ENCODE results near the gene ERRFI1.
"Not testable (repeated sequence)": the region's sequence is repeated elsewhere in the genome, so short reads cannot be mapped to it uniquely, and the experiment has no call there.

ERRFI1 gene

GRCh38 chr1:7970246-7970645, 55.9 kb downstream of the ERRFI1 start:
- DNase-seq = no peak
- peaks cover 6% of the 10 kb centered on the region for H3K36me3 ChIP-seq
- TF ChIP-seq CTCF (IDR thresholded peaks at IDR 0.05; ENCODE audit: low read depth, low read length) = no peak
- H3K4me1 ChIP-seq = no peaks in the 10 kb centered on the region
- no peaks in the 10 kb centered on the region for H3K9me3 ChIP-seq
- no peak overlapping the region for H3K4me3 ChIP-seq (ENCODE audit: low read depth, low read length)
- no peaks in the 10 kb centered on the region for H3K27me3 ChIP-seq

- no peaks in the 10 kb centered on the region for H3K9me3 ChIP-seq
- peaks cover 18% of the 10 kb centered on the region for H3K36me3 ChIP-seq
- no peak for TF ChIP-seq CTCF (IDR thresholded peaks at IDR 0.05; ENCODE audit: low read depth, low read length)
- DNase-seq = no peak
- H3K27me3 ChIP-seq = no peaks in the 10 kb centered on the region
- no peaks in the 10 kb centered on the region for H3K4me1 ChIP-seq
- no peak overlapping the region for H3K4me3 ChIP-seq (ENCODE audit: low read depth, low read length)
Observed at GRCh38 chr1:7967651-7968050, 58.5 kb downstream of the ERRFI1 start.

GRCh38 chr1:7967196-7967595, 58.9 kb downstream of the ERRFI1 start:
- Histone ChIP-seq H3K27me3 (no peaks in the 10 kb centered on the region), H3K36me3 (peaks cover 18% of the 10 kb centered on the region), H3K4me1 (no peaks in the 10 kb centered on the region), H3K4me3 (ENCODE audit: low read depth, low read length) (no peak overlapping the region), H3K9me3 (no peaks in the 10 kb centered on the region)
- DNase-seq = no peak
- TF ChIP-seq CTCF (IDR thresholded peaks at IDR 0.05; ENCODE audit: low read depth, low read length) = no peak

- no peaks in the 10 kb centered on the region for H3K9me3 ChIP-seq
- H3K27me3 ChIP-seq = no peaks in the 10 kb centered on the region
- TF ChIP-seq CTCF (IDR thresholded peaks at IDR 0.05; ENCODE audit: low read depth, low read length) = no peak
- no peaks in the 10 kb centered on the region for H3K4me1 ChIP-seq
- no peak for DNase-seq
- H3K36me3 ChIP-seq = peaks cover 18% of the 10 kb centered on the region
- H3K4me3 ChIP-seq (ENCODE audit: low read depth, low read length) = no peak overlapping the region
Observed at GRCh38 chr1:7964476-7964875, 61.6 kb downstream of the ERRFI1 start.

- peaks cover 15% of the 10 kb centered on the region for H3K36me3 ChIP-seq
- H3K4me3 ChIP-seq (ENCODE audit: low read depth, low read length); DNase-seq; H3K4me1 ChIP-seq; H3K9me3 ChIP-seq; H3K27me3 ChIP-seq: not testable (repeated sequence)
Observed at GRCh38 chr1:7963841-7964240, 62.3 kb downstream of the ERRFI1 start.

- not testable (repeated sequence) for H3K27me3 ChIP-seq; DNase-seq; H3K4me3 ChIP-seq (ENCODE audit: low read depth, low read length); H3K9me3 ChIP-seq; H3K4me1 ChIP-seq
- H3K36me3 ChIP-seq = peaks cover 14% of the 10 kb centered on the region
Observed at GRCh38 chr1:7963378-7963730, 62.8 kb downstream of the ERRFI1 start.

- peak overlapping the region; percentile 79 for H3K4me3 ChIP-seq (ENCODE audit: low read depth, low read length)
- H3K36me3 ChIP-seq = peaks cover 14% of the 10 kb centered on the region
- no peak for DNase-seq
- H3K27me3 ChIP-seq = no peaks in the 10 kb centered on the region
- no peaks in the 10 kb centered on the region for H3K9me3 ChIP-seq
- no peaks in the 10 kb centered on the region for H3K4me1 ChIP-seq
- TF ChIP-seq CTCF (IDR thresholded peaks at IDR 0.05; ENCODE audit: low read depth, low read length) = no peak
Observed at GRCh38 chr1:7962636-7963377, 63.3 kb downstream of the ERRFI1 start.

All from BE2C (cell line).